Body of pancreas (tissue), 4 donors: ENCODE data around the gene CYP20A1.

Experiments
- CTCF ChIP-seq, 7 experiments: fragments of 450-650 bp in 4 of 7; fragments of 200-600 bp in 3 of 7; sonication (generic) in 3 of 7; IDR thresholded peaks; one replicate each; pipeline ENCODE4 v1.5.1; 2016 to 2019; ENCODE audit warnings: antibody characterized with exemption in 7 of 7
- POLR2A ChIP-seq, 3 donors: fragments of 450-650 bp; IDR thresholded peaks; one replicate each; pipeline ENCODE4 v1.6.1; 2016; ENCODE audit warnings: antibody characterized with exemption in 3 of 3, mild to moderate bottlenecking in 2 of 3

- TF ChIP-seq POLR2A (IDR thresholded peaks at IDR 0.05) (no peak), CTCF (IDR thresholded peaks at IDR 0.05) (no peak)
These were observed 37.4 kb upstream of the CYP20A1 start for GRCh38 chr2:203201426-203201825.
